Colon (tissue), 2 donors: ENCODE data around the gene ESRRG.

Experiments
- FAIRE-seq: peaks from 2 replicates; lab custom pipeline; 2012; peaks lifted over from hg19 to GRCh38; lab: Jason Lieb, UNC
- donor health status: control.
- donor health status: control.

ESRRG gene

GRCh38 chr1:216723274-216723780 is at the start of gene ESRRG:
ESRRG (minus strand) TSS chr1:216723429; CDS start chr1:216723299, 130 bp downstream.
- FAIRE-seq = no peak

- no peak for FAIRE-seq
Measured at GRCh38 chr1:216771922-216772321, 48.7 kb upstream of the ESRRG start.

- no peak for FAIRE-seq
Measured at GRCh38 chr1:216766633-216767327, 43.6 kb upstream of the ESRRG start.

- FAIRE-seq = no peak
Measured at GRCh38 chr1:216765346-216766300, 42.4 kb upstream of the ESRRG start.

GRCh38 chr1:216758161-216758560 is 34.9 kb upstream of the ESRRG start:
- no peak for FAIRE-seq

GRCh38 chr1:216757110-216757509 is 33.9 kb upstream of the ESRRG start:
- no peak for FAIRE-seq

GRCh38 chr1:216750961-216751360 is 27.7 kb upstream of the ESRRG start:
- no peak for FAIRE-seq

GRCh38 chr1:216750031-216750627 is 26.9 kb upstream of the ESRRG start:
- FAIRE-seq = no peak

GRCh38 chr1:216749232-216749631 is 26.0 kb upstream of the ESRRG start:
- no peak for FAIRE-seq

GRCh38 chr1:216742625-216743024 is 19.4 kb upstream of the ESRRG start:
- FAIRE-seq = no peak

GRCh38 chr1:216740331-216740730 is 17.1 kb upstream of the ESRRG start:
- FAIRE-seq = no peak

GRCh38 chr1:216739793-216740192 is 16.6 kb upstream of the ESRRG start:
- no peak for FAIRE-seq

- FAIRE-seq = no peak
Measured at GRCh38 chr1:216732121-216732520, 8.9 kb upstream of the ESRRG start.

GRCh38 chr1:216731562-216731961 is 8.3 kb upstream of the ESRRG start:
- no peak for FAIRE-seq

GRCh38 chr1:216726435-216726834 is 3.2 kb upstream of the ESRRG start:
- FAIRE-seq = no peak

- FAIRE-seq = no peak
Measured at GRCh38 chr1:216722821-216723220, 408 bp downstream of the ESRRG start.

- FAIRE-seq = no peak
Measured at GRCh38 chr1:216721863-216722262, 1.4 kb downstream of the ESRRG start.

GRCh38 chr1:216721062-216721461 is 2.2 kb downstream of the ESRRG start:
- no peak for FAIRE-seq

GRCh38 chr1:216711712-216712111 is 11.5 kb downstream of the ESRRG start:
- no peak for FAIRE-seq

GRCh38 chr1:216710598-216711333 is 12.5 kb downstream of the ESRRG start:
- FAIRE-seq = no peak

GRCh38 chr1:216710055-216710454 is 13.2 kb downstream of the ESRRG start:
- no peak for FAIRE-seq

GRCh38 chr1:216705676-216706075 is 17.6 kb downstream of the ESRRG start:
- no peak for FAIRE-seq
